OCI-LY7 (cell line): ENCODE data around the gene ACADS. TPM values are rescaled to one million over a fixed set of nuclear protein-coding genes. Genes with fewer than 3 reads are reported as not detected.

Experiments used
- BruUV-seq: library from RNA; stranded (reverse); fragments of 400-500 nt; replicated peaks from 2 replicates; lab custom pipeline; 2021; lab: Mats Ljungman, UMichigan
- CTCF ChIA-PET: fragments of 300-600 bp; sonication (Branson Sonifier 250); formaldehyde crosslinking; loops from one replicate; lab custom pipeline; 2022; ENCODE audit warnings: antibody characterized with exemption; ENCODE audit not compliant: unreplicated experiment; lab: Charles Lee
- POLR2A ChIA-PET: fragments of 300-600 bp; sonication (Branson Sonifier 250); formaldehyde crosslinking; loops from one replicate; lab custom pipeline; 2022; ENCODE audit warnings: antibody characterized with exemption; lab: Charles Lee
- DNase-seq: peaks from one replicate; pipeline ENCODE4 v3.0.0-alpha.2; 2015; ENCODE audit warnings: low spot score
- H2AFZ ChIP-seq: fragments of 200-600 bp; sonication (generic), shearing (Covaris generic); 2 replicates; pipeline ENCODE4 v1.6.1; 2014; ENCODE audit warnings: mild to moderate bottlenecking, antibody characterized with exemption, low read length, moderate library complexity
- H3K27ac ChIP-seq: fragments of 200-600 bp; sonication (generic); 2 replicates; pipeline ENCODE4 v1.5.1; 2014; ENCODE audit warnings: mixed run types, low read depth, mild to moderate bottlenecking, moderate library complexity, low read length, inconsistent platforms; ENCODE audit not compliant: poor library complexity, severe bottlenecking
- H3K36me3 ChIP-seq: fragments of 200-600 bp; sonication (generic); 2 replicates; pipeline ENCODE4 v1.6.1; 2014; ENCODE audit warnings: mild to moderate bottlenecking, antibody characterized with exemption, low read length, moderate library complexity, mixed read lengths; ENCODE audit not compliant: insufficient read depth
- H3K4me1 ChIP-seq: fragments of 200-600 bp; sonication (generic); 2 replicates; pipeline ENCODE4 v1.5.1; 2014; ENCODE audit warnings: mild to moderate bottlenecking, low read length; ENCODE audit not compliant: insufficient read depth, poor library complexity, severe bottlenecking
- H3K4me2 ChIP-seq: fragments of 200-600 bp; sonication (generic); 2 replicates; pipeline ENCODE4 v1.6.1; 2014; ENCODE audit warnings: mild to moderate bottlenecking, low read length
- H3K4me3 ChIP-seq: fragments of 200-600 bp; sonication (generic); 2 replicates; pipeline ENCODE4 v1.5.1; 2014; ENCODE audit warnings: mild to moderate bottlenecking, low read depth, low read length; ENCODE audit not compliant: poor library complexity, severe bottlenecking
- H3K79me2 ChIP-seq: fragments of 200-600 bp; sonication (generic); 2 replicates; pipeline ENCODE4 v1.6.1; 2016; ENCODE audit warnings: low read depth, mild to moderate bottlenecking, low read length, moderate library complexity, mixed read lengths; ENCODE audit not compliant: insufficient read depth
- H3K9me2 ChIP-seq: fragments of 200-600 bp; sonication (generic); 2 replicates; pipeline ENCODE4 v1.6.1; 2016; ENCODE audit warnings: mild to moderate bottlenecking, low read length, mixed read lengths; ENCODE audit not compliant: insufficient read depth
- H3K9me3 ChIP-seq: fragments of 200-600 bp; sonication (generic); 2 replicates; pipeline ENCODE4 v1.6.1; 2014; ENCODE audit warnings: mild to moderate bottlenecking, mixed run types, low read length, mixed read lengths
- H4K20me1 ChIP-seq: fragments of 200-600 bp; sonication (generic); 2 replicates; pipeline ENCODE4 v1.6.1; 2014; ENCODE audit warnings: mild to moderate bottlenecking, antibody characterized with exemption, low read length, moderate library complexity, mixed read lengths; ENCODE audit not compliant: insufficient read depth
- EZH2phosphoT487 ChIP-seq: fragments of 200-600 bp; sonication (generic); IDR thresholded peaks from 2 replicates; pipeline ENCODE4 v1.6.1; 2018; ENCODE audit warnings: low read depth, borderline replicate concordance, mild to moderate bottlenecking, mixed run types, antibody characterized with exemption, low read length, moderate library complexity, mixed read lengths
- intact Hi-C: fragments of 100-400 bp; cut with micrococcal nuclease; formaldehyde crosslinking; loops from one replicate; pipeline ENCODE4 v1.10.0; 2022; ENCODE audit not compliant: unreplicated experiment
- total RNA-seq, 2 experiments: library from RNA; depleted of rRNA in 1 of 2; stranded (reverse); fragments of >200 nt in 1 of 2; shearing (Covaris generic) in 1 of 2; gene quantifications; 2 replicates each; pipeline ENCODE4 v1.2.3, GENCODE V29; 2014 to 2022
- TF ChIP-seq, protein P1 (sequence below): fragments of 200-600 bp; sonication (generic); conservative IDR thresholded peaks from 2 replicates; pipeline ENCODE4 v1.5.1; 2014; ENCODE audit warnings: mild to moderate bottlenecking, antibody characterized with exemption, low read length, moderate library complexity, mixed read lengths

Gene ACADS
- total RNA-seq, 2 experiments from 2014 or later: 8.8 to 11.2 TPM

GRCh38 chr12:120719496-120720233 lies 6.0 kb upstream of the ACADS start:
- ChIA-PET CTCF (no interaction called here), POLR2A (no interaction called here)
- BruUV-seq: no TSS peak
- H3K36me3 ChIP-seq: peaks cover 85% of the 10 kb centered on the region
- no peaks in the 10 kb centered on the region for H4K20me1 ChIP-seq
- H2AFZ ChIP-seq: no peak overlapping the region
- no peak overlapping the region for H3K4me2 ChIP-seq
- no peak for DNase-seq
- H3K27ac ChIP-seq: no peak overlapping the region
- H3K9me2 ChIP-seq: no peaks in the 10 kb centered on the region
- H3K4me3 ChIP-seq: no peak overlapping the region
- peaks cover 23% of the 10 kb centered on the region for H3K4me1 ChIP-seq
- intact Hi-C loops: loop anchor here (10.0 kb wide), 1 partner anchor 285 kb away; the partner anchor contains the start of gene COX6A1
- H3K79me2 ChIP-seq: no peaks in the 10 kb centered on the region
- no peaks in the 10 kb centered on the region for H3K9me3 ChIP-seq
- TF ChIP-seq, protein P1, sequence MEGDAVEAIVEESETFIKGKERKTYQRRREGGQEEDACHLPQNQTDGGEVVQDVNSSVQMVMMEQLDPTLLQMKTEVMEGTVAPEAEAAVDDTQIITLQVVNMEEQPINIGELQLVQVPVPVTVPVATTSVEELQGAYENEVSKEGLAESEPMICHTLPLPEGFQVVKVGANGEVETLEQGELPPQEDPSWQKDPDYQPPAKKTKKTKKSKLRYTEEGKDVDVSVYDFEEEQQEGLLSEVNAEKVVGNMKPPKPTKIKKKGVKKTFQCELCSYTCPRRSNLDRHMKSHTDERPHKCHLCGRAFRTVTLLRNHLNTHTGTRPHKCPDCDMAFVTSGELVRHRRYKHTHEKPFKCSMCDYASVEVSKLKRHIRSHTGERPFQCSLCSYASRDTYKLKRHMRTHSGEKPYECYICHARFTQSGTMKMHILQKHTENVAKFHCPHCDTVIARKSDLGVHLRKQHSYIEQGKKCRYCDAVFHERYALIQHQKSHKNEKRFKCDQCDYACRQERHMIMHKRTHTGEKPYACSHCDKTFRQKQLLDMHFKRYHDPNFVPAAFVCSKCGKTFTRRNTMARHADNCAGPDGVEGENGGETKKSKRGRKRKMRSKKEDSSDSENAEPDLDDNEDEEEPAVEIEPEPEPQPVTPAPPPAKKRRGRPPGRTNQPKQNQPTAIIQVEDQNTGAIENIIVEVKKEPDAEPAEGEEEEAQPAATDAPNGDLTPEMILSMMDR: no peak
- TF ChIP-seq EZH2phosphoT487: no peak

GRCh38 chr12:120720234-120720986 lies 5.2 kb upstream of the ACADS start:
- TF ChIP-seq, protein P1: no peak
- no peak for TF ChIP-seq EZH2phosphoT487
- H3K79me2 ChIP-seq: no peaks in the 10 kb centered on the region
- H3K4me1 ChIP-seq: peaks cover 31% of the 10 kb centered on the region
- no peak overlapping the region for H3K4me2 ChIP-seq
- peaks cover 79% of the 10 kb centered on the region for H3K36me3 ChIP-seq
- no peaks in the 10 kb centered on the region for H3K9me3 ChIP-seq
- no peaks in the 10 kb centered on the region for H3K9me2 ChIP-seq
- no TSS peak for BruUV-seq
- ChIA-PET POLR2A (no interaction called here), CTCF (no interaction called here)
- no peaks in the 10 kb centered on the region for H4K20me1 ChIP-seq
- intact Hi-C loops: loop anchor here (10.0 kb wide), 1 partner anchor 286 kb away; the partner anchor contains the start of gene COX6A1
- no peak overlapping the region for H2AFZ ChIP-seq
- no peak overlapping the region for H3K4me3 ChIP-seq
- H3K27ac ChIP-seq: no peak overlapping the region
- no peak for DNase-seq
